Stimulated activated CD8-positive, alpha-beta memory T cell treated with anti-CD3 and anti-CD28 coated beads, Interleukin-7, amount 100 ng/mL, for 48 hours (primary cell): ENCODE data around the gene TMEM116.
"Not testable (repeated sequence)": the region's sequence is repeated elsewhere in the genome, so short reads cannot be mapped to it uniquely, and the experiment has no call there.

Experiments
- DNase-seq, 2 donors: peaks; one replicate each; pipeline ENCODE4 v3.0.0-alpha.2; 2020; ENCODE audit warnings: low read depth in 1 of 2; ENCODE audit errors: extremely low read depth in 1 of 2

TMEM116 gene

GRCh38 chr12:111980598-111980997 is 32.4 kb downstream of the TMEM116 start:
- no peak for DNase-seq

DNA sequence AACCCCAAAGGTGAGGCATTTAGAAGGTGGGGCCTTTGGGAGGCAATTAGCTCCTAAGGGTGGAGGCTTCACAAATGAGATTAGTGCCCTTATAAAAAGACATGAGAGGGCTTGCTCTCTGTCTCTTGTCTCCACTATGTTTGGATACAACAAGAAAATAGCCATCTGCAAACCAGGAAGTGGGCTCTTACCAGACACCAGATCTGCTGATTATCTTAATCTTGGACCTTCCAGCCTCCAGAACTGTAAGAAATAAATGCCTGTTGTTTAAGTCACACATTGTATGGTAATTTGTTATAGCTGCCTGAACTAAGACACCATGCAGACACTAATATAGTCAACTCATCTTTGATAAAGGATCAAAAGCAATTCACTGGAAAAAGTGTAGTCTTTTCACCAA is 34.4 kb downstream of the TMEM116 start:
- DNase-seq = no peak

GRCh38 chr12:111976860-111977259 is 36.1 kb downstream of the TMEM116 start:
- no peak for DNase-seq

DNA sequence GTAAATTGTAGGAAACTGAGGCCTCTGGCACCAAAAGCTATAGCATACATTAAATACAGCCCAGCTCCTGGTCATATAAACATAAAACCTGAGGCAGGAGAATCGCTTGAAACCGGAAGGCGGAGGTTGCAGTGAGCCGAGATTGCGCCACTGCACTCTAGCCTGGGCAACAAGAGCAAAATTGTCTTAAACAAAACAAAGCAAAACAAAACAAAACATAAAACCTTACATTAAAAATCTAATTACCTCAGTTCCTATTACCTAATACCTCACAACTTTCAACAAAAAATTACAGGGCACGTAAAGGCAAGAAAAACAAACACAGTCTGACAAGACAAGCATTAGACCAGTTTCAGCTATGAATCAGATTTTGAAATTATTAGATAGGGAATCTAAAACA is 36.7 kb downstream of the TMEM116 start:
- DNase-seq = no peak

DNA sequence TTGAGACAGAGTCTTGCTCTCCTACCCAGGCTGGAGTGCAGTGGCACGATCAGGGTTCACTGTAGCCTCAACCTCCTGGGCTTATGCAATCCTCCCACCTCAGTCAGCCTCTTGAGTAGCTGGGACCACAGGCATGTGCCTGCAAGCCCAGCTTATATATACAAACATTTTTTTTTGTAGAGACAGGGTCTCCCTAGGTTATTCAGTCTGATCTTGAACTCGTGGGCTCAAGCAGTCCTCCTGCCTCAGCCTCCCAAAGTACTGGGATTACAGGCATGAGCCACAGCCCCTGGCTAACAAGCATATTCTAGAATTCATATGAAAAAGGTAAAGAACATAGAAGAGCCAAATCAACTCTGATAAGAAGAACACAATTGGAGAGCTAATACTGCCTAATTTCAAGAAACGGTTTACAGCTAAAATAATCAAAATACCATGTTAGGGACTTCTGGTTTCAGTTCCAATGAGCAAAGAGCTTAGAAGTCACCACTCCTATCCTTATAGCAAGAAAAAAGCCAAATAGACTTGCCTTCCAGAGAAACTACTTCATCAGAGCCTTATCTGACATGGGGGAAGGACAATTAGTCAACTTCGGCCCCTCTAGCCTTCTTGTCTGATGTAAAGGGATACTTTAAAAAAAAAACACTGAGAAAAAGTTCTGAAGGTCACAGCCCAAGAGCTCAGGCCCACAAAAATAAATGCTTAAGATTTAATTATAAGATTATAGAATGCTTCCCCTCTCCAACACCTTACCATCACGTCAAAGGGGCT is 37.6 kb downstream of the TMEM116 start:
- no peak for DNase-seq

DNA sequence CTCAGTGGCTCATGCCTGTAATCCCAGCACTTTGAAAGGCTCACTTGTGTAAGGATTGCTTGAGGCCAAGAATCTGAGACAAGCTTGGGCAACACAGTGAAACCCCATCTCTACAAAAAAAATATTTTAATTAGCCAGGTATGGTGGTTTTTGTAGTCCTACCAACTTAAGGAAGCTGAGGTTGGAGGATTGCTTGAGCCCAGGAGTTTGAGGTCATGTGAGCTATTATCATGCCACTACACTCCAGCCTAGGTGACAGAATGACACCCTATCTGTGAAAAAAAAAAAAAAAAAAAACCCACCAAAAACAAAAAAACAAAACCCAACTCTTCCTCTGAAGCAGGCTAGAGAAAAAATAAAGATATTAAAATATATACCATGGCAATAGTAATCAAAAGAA is 41.2 kb downstream of the TMEM116 start:
- DNase-seq = no peak

DNA sequence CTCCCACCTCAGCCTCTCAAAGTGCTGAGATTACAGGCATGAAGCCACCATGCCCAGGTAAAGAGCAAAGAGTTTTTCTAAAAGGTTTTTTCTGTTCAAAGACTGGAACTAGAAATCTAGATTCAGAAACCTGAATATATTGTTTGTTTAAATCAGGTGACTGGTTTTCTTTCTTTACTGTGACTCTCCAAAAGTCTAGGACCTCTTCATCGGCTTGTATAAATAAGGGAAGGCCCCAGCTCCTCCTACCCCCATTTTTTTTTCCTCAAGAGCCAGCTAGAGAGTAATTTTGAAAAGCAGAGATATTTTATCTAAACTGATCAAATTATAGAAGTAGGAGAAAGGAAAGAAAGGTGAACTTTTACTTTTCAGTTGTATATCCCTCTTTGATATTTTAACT is 48.0 kb downstream of the TMEM116 start:
- DNase-seq = no peak

GRCh38 chr12:111959518-111959917 is 53.4 kb downstream of the TMEM116 start:
- DNase-seq = not testable (repeated sequence)

DNA sequence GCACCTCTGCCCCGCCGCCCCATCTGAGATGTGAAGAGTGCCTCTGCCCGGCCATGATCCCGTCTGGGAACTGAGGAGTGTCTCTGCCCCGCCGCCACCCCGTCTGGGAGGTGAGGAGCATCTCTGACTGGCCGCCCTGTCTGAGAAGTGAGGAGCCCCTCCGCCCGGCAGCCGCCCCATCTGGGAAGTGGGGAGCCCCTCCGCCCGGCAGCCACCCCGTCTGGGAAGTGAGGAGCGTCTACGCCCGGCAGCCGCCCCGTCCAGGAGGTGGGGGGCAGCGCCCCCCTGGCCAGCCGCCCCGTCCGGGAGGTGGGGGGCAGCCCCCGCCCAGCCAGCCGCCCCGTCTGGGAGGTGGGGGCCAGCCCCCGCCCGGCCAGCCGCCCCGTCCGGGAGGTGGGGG is 55.7 kb downstream of the TMEM116 start:
- not testable (repeated sequence) for DNase-seq

GRCh38 chr12:111954969-111955368 is 58.0 kb downstream of the TMEM116 start:
- no peak for DNase-seq

DNA sequence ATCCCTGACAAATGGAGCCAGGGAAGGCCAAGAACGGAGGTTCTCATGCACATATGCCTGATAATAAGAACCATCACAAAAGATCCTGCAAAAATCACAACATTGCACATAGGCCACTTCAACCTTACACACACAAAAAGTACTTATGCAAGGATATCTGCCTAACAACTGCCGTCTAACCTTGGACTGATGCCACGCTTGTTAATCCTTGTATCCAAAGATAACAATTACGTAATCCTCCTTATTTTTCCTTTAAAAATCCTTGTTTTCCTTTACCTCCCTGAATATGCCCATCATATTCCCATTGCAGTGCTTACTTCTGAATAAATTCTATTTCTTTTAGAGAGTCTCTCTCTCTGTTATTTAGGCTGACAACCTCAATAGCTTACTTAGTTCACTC is 59.5 kb downstream of the TMEM116 start:
- DNase-seq = no peak

DNA sequence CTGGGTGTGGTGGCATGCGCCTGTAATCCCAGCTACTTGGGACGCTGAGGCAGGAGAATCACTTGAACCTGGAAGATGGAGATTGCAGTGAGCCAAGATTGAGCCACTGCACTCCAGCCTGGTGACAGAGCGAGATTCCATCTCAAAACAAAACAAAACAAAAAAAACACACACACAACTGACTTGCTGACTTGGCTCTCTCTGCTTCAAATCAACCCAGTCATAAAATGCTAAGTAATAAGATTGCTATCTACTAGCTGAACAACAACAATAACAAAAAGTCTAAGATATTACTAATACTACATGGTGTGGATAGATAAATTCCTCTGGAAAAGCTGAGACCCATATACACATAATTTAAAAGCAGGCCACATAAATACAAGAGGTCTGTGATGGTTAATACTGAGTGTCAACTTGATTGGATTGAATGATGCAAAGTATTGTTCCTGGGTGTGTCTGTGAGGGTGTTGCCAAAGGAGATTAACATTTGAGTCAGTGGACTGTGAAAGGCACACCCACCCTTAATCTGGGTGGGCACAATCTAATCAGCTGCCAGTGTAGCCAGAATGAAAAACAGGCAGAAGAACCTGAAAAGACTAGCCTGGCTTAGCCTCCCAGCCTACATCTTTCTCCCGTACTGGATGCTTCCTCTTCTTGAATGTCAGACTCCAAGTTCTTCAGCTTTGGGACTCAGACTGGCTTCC is 60.7 kb downstream of the TMEM116 start:
- DNase-seq = not testable (repeated sequence)

- not testable (repeated sequence) for DNase-seq
Observed at GRCh38 chr12:111950961-111951676, 61.8 kb downstream of the TMEM116 start.

DNA sequence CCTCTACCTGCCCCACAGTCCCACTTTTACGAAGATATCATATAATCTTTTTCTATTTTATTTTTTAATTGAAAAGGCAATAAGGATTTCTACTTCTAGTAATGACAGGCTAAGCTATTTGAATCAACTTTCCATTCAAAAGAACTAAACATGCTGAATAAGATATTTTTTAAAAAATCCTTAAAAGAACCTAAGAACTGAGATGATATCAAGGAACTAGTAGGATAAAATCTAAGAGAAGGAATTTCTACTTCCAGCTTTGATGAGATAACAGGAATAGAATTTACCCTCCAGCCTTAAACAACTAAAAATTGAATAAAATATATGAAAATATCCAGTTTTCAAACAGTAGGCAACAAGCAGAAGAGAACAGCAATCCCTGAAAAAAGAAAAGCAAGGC is 69.0 kb downstream of the TMEM116 start:
- no peak for DNase-seq

DNA sequence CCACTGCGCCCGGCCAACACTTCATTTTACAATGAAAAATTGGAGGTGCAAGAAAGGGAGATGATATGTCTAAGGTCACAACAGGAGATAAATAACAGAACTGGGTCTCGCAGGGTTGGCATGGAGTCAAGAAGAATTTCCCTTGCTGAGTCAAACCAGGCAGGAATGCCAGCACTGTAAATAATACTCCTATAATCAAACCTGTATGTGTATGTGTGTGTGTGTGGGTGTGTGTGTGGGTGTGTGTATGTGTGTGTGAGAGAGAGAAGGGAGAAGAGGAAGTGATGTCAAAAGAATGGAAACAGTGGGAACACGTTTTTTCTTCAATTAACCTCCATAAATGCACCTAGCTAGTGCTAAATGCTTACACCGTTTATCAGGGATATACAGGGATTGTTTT is 70.4 kb downstream of the TMEM116 start:
- DNase-seq = no peak

GRCh38 chr12:111937429-111937828 is 75.5 kb downstream of the TMEM116 start:
- no peak for DNase-seq

- DNase-seq = no peak
Observed at GRCh38 chr12:111936869-111937268, 76.1 kb downstream of the TMEM116 start.

DNA sequence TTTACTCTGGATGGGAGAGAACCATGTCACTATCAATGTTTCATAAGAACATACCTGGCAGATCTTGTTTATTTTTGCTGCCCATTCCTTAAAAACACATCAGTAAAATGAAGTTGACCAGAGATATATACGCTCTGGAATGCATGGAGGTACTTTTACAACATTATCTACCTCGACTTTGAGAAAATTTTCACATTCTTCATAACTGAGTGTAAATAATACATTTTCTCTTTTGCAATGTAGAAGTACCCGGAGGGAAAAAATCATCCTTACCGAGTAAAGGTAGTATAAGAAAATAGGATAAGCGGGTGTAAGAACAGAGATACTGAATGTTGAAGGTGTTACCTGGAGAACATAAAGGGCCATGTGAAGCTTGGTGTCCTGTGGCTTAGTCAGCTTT is 80.7 kb downstream of the TMEM116 start:
- no peak for DNase-seq

- DNase-seq = no peak
Observed at GRCh38 chr12:111927346-111927745, 85.6 kb downstream of the TMEM116 start.

DNA sequence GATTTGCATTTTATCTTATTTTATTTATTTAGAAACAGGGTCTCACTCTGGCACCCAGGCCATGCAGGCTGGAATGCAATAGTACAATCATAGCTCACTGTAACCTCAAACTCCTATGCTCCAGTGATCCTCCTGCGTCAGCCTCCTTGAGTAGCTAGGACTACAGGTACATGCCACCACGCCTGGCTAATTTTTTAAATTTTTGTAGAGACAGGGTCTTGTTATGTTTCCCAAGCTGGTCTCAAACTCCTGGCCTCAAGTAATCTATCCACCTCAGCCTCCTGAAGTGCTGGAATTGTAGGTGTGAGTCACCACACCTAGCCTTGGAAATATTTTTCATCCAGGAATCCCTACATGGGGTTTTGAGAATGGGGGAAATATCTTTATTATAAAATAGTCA is 86.3 kb downstream of the TMEM116 start:
- no peak for DNase-seq

DNA sequence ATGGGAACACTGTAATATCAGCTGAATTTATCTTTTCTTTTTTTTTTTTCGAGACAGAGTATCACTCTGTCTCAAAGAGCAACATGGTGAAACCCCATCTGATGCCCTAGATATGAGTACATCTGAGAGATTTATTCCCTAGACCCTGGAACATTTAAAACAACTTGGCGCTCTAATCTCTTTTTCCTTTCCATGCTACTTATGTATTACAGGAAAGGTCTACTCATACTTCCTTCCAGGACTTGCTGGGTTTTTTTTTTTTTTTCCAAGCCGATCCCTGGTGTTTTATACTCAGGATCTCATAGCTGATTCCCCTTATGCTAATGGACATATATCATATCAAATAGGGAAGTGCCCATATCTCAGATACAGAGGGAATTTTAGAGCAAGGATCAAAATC is 87.8 kb downstream of the TMEM116 start:
- no peak for DNase-seq

DNA sequence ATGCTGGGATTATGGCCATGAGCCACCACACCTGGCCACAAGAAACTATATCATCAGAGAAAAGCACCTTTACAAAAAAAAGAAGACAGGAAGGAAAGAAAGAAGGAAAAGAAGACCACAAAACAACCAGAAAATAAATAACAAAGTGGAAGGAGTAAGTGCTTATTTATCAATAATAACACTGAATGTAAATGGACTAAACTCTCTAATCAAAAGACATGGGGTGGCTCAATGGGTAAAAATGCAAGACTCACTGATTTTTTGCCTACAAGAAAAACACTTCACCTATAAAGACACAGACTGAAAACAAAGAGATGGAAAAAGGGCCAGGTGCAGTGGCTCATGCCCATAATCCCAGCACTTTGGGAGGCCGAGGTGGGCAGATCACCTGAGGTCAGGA is 105.2 kb downstream of the TMEM116 start:
- DNase-seq = no peak
